Lower lobe of right lung (tissue), 2 donors: ENCODE data around the gene CAMSAP2. TPM values are rescaled to one million over a fixed set of nuclear protein-coding genes. Genes with fewer than 3 reads are reported as not detected.

Experiments
- ATAC-seq, 2 donors: fragments of 200-7000 bp; cut with Tn5 transposase; one replicate each; pipeline ENCODE4 v1.9.1; 2020 to 2022; ENCODE audit warnings: mild to moderate bottlenecking in 2 of 2, moderate library complexity in 2 of 2
- DNase-seq: peaks from one replicate; pipeline ENCODE4 v3.0.0-alpha.2; 2020
- H3K27ac ChIP-seq: fragments of 200-600 bp; one replicate; pipeline ENCODE4 v1.8.0; 2022
- H3K27me3 ChIP-seq: fragments of 200-600 bp; one replicate; pipeline ENCODE4 v1.8.0; 2022; ENCODE audit warnings: low read depth
- H3K36me3 ChIP-seq: fragments of 200-600 bp; one replicate; pipeline ENCODE4 v1.8.0; 2022; ENCODE audit warnings: mild to moderate bottlenecking
- H3K4me1 ChIP-seq: fragments of 200-600 bp; one replicate; pipeline ENCODE4 v1.8.0; 2022
- H3K4me3 ChIP-seq: fragments of 200-600 bp; one replicate; pipeline ENCODE4 v1.8.0; 2022; ENCODE audit warnings: mild to moderate bottlenecking
- H3K9me3 ChIP-seq: fragments of 200-600 bp; one replicate; pipeline ENCODE4 v1.8.0; 2022
- intact Hi-C: fragments of 100-400 bp; cut with DNase I; formaldehyde crosslinking; loops from one replicate; pipeline ENCODE4 v1.11.0; 2022
- total RNA-seq: library from RNA; stranded (reverse); fragmentation: NEBNext Ultra II Directional; extraction: Animal tissue kit (Norgen Biotek cat#: 25700); gene quantifications from one replicate; pipeline ENCODE4 v1.2.1, GENCODE V29; 2021
- TF ChIP-seq, protein P1 (sequence below): fragments of 200-600 bp; IDR thresholded peaks from one replicate; pipeline ENCODE4 v1.8.0; 2022; ENCODE audit warnings: antibody characterized with exemption, mild to moderate bottlenecking
- donor health status: DM: no; HTN: yes; CAD: no; lungs with severe emphysema.

The CAMSAP2 gene
- total RNA-seq, 1 donor from 2014 or later = 30.7 TPM

DNA sequence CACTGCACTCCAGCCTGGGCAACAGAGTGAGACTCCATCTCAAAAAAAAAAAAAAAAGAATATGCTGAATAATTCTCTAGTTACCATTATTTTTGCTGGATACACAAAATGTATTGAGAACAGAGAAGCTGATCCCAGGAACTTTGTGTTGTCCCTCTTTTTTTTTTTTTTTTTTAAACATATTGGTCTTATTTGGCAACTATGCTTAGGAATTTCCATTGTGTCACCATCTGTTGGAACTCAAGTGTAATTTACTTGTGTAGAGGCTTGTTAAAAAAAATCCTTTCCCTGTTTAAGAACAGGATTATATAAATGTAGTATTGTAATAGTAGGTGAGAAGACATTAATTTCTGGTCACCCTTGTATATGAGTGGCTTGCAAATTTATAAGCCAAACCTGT lies 28.6 kb downstream of the CAMSAP2 start:
- Histone ChIP-seq H3K27ac (no peak overlapping the region), H3K36me3 (peaks cover 32% of the 10 kb centered on the region), H3K4me3 (no peak overlapping the region), H3K27me3 (no peaks in the 10 kb centered on the region), H3K9me3 (no peaks in the 10 kb centered on the region), H3K4me1 (no peaks in the 10 kb centered on the region)
- no peak for DNase-seq
- peak in 1 of 2 donors; percentile 28 for ATAC-seq
- TF ChIP-seq, protein P1, sequence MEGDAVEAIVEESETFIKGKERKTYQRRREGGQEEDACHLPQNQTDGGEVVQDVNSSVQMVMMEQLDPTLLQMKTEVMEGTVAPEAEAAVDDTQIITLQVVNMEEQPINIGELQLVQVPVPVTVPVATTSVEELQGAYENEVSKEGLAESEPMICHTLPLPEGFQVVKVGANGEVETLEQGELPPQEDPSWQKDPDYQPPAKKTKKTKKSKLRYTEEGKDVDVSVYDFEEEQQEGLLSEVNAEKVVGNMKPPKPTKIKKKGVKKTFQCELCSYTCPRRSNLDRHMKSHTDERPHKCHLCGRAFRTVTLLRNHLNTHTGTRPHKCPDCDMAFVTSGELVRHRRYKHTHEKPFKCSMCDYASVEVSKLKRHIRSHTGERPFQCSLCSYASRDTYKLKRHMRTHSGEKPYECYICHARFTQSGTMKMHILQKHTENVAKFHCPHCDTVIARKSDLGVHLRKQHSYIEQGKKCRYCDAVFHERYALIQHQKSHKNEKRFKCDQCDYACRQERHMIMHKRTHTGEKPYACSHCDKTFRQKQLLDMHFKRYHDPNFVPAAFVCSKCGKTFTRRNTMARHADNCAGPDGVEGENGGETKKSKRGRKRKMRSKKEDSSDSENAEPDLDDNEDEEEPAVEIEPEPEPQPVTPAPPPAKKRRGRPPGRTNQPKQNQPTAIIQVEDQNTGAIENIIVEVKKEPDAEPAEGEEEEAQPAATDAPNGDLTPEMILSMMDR = no peak
- intact Hi-C loops = no loop called here

DNA sequence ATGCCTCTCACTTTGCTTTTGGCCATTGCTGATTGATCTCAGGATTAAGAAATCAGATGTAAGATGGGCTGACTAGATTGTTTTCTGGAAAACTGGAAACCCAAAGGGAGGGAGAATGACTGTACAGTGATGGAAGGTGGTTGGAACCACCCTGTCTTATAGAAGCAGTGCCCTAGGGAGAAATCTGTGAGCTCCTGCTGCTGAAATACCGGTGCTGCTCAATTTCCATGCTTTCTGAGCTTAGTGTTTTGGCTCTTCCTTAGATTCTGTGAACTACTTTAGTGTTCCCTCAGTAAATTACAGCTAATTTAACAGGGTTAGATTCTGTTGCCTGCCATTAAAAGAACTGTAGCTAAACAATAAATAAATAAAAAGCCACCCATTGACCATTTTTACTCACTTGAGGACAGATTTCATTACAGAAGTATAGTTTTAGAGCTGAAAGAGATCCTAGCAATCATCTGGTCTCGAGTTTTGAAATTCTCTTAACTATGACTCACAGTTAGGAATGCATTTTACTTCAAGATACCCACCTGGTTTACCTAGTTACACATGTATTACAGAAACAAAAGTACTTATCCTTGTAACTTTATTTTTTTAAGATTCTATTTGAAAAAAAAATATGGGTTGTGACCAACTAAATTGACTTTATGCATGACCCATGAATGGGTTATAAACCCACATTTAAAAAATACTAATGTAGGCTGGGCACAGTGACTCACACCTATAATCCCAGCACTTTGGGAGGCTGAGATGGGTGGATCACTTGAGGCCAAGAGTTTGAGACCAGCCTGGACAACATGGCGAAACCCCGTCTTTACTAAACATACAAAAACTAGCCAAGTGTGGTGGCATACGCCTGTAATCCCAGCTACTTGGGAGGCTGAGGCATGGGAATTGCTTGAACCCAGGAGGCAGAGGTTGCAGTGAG lies 33.2 kb downstream of the CAMSAP2 start:
- Histone ChIP-seq H3K27ac (no peak overlapping the region), H3K4me3 (no peak overlapping the region), H3K36me3 (peaks cover 19% of the 10 kb centered on the region), H3K9me3 (no peaks in the 10 kb centered on the region), H3K4me1 (peaks cover 5% of the 10 kb centered on the region), H3K27me3 (no peaks in the 10 kb centered on the region)
- DNase-seq (no peak), ATAC-seq (peak in 1 of 2 donors; percentile 53)
- intact Hi-C loops = no loop called here
- TF ChIP-seq, protein P1 = no peak

DNA sequence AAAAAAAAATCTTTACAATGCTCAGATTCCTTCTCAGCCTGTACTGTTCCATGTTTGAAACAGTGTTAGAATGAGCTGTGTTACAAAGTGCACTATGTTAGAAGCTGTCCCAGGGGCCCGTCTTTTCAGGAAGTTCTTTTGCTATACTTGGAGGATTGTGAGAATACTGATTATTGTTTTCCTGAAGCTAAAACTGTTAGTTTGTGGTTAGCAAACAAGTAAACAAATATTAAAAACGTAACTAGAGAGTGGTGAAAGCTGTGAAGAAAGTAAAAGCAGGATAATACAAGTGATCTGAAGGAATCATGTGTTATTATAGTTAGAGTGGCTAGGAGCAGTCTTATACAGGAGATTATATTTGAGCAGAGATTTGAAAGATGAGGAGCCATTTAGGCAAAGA lies 35.6 kb downstream of the CAMSAP2 start:
- DNase-seq (no peak), ATAC-seq (no peak)
- TF ChIP-seq, protein P1 = no peak
- intact Hi-C loops = no loop called here
- Histone ChIP-seq H3K36me3 (peaks cover 6% of the 10 kb centered on the region), H3K27me3 (no peaks in the 10 kb centered on the region), H3K4me1 (peaks cover 5% of the 10 kb centered on the region), H3K4me3 (no peak overlapping the region), H3K9me3 (no peaks in the 10 kb centered on the region), H3K27ac (no peak overlapping the region)

GRCh38 chr1:200774735-200775444 lies 36.2 kb downstream of the CAMSAP2 start:
- ATAC-seq = no peak
- Histone ChIP-seq H3K27ac (no peak overlapping the region), H3K36me3 (no peaks in the 10 kb centered on the region), H3K9me3 (no peaks in the 10 kb centered on the region), H3K4me1 (peaks cover 5% of the 10 kb centered on the region), H3K27me3 (no peaks in the 10 kb centered on the region), H3K4me3 (no peak overlapping the region)
- no peak for DNase-seq
- TF ChIP-seq, protein P1 = no peak
- intact Hi-C loops = no loop called here

DNA sequence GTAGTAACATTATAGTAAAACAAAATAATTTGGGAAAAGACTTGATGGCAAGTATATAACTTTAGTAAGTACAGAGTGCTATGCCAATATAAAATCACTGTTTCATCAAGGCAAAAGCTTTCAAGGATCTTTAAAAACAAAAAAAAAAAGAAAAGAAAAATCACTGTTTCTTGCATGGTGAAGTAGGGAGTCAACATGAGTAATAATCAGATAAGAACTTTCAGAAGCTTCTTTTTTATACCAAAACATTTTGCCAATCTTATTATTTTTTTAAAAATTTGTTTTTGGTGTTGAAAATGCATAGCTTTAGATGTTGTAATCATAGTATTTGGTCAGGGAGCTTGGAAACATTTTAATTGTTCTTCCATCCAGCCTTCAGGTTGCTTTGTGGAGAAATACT lies 37.2 kb downstream of the CAMSAP2 start:
- Histone ChIP-seq H3K27ac (no peak overlapping the region), H3K36me3 (no peaks in the 10 kb centered on the region), H3K27me3 (no peaks in the 10 kb centered on the region), H3K4me1 (peaks cover 10% of the 10 kb centered on the region), H3K4me3 (no peak overlapping the region), H3K9me3 (no peaks in the 10 kb centered on the region)
- ATAC-seq (no peak), DNase-seq (no peak)
- TF ChIP-seq, protein P1 = no peak
- intact Hi-C loops = no loop called here
